ENCODE results near the gene SLC30A3.
"Not testable (repeated sequence)": the region's sequence is repeated elsewhere in the genome, so short reads cannot be mapped to it uniquely, and the experiment has no call there.

Gene SLC30A3

GRCh38 chr2:27262379-27263286, at the start of gene SLC30A3:
Gene SLC30A3 (minus strand): TSS chr2:27263047. CDS start chr2:27262906, 141 bp downstream.
- peak; percentile 47 for DNase-seq (ENCODE audit: low read depth)

DNA sequence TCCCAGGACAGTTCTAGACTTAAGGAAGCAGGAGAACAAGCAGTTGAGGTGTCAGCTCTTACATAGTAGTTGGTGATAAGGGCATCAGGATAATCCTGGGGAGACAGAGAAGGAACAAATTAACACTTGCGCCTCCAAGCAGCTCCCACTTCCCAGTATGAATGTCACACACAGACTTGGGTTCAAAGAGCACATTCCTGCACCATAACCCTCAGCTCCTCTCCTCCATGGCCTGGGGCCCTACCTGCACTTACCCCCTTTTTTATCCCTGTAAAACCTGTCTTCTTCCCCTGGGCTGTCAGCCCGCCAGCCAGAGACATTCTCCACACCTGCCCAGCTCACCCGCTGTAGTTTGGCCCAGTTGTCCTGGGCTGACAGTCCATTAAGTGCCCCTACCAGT, 49.3 kb upstream of the SLC30A3 start:
- DNase-seq (ENCODE audit: low read depth): no peak

DNA sequence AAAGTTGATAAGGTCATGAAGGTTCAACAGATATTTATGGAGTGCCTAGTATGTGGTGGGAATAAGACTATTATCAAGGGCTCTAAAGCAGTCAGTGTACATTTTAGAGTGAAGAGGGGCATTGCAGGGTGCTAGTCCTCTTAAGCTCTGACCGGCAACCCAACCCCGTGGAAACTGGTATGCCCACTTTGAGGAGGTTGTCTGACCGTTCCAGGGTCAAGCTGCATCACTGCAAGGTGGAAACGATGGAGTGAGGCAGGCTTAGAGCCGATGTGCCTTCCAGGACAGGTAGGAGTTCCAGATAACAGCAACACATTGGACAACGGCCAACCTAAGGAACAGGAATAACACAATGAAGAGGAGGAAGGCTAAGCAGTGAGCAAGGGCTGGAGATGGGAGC, 46.8 kb upstream of the SLC30A3 start:
- no peak for DNase-seq (ENCODE audit: low read depth)

GRCh38 chr2:27308359-27308881, 45.6 kb upstream of the SLC30A3 start, which contains the start of gene UCN:
Gene UCN (minus strand): TSS chr2:27308445. CDS start chr2:27307895, 550 bp downstream.
- DNase-seq (ENCODE audit: low read depth): no peak

- no peak for DNase-seq (ENCODE audit: low read depth)
Measured at GRCh38 chr2:27307545-27308358, 44.9 kb upstream of the SLC30A3 start.

DNA sequence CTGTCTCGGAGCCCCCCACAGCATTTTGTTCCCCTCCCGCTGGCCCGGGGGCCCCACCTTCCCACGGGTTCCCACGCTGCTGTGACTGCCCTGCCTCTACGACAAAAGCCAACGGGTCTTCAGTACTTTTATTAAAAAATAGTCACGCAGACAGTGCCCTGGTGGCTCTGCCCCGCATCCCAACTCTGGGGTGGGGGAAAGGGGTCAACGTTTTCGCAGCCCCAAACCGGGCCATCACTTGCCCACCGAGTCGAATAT, 44.4 kb upstream of the SLC30A3 start:
- no peak for DNase-seq (ENCODE audit: low read depth)

GRCh38 chr2:27306573-27307286, 43.9 kb upstream of the SLC30A3 start:
- no peak for DNase-seq (ENCODE audit: low read depth)

DNA sequence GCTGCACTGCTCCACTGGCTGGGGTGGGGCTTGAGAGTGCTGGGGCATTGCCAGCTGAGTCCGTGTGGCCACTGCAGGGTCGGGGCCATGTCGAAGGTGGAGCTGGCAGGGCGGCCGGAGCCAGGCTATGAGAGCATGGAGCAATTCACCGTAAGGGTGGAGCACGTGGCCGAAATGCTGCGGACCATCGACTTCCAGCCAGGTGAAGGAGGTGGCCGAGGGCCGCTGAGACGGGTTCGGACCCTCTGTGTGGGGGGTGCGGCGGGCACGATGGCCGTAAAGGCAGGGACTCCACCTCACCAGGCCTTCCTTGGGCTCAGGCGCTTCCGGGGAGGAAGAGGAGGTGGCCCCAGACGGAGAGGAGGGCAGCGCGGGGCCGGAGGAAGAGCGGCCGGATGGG, 43.3 kb upstream of the SLC30A3 start:
- DNase-seq (ENCODE audit: low read depth): no peak

DNA sequence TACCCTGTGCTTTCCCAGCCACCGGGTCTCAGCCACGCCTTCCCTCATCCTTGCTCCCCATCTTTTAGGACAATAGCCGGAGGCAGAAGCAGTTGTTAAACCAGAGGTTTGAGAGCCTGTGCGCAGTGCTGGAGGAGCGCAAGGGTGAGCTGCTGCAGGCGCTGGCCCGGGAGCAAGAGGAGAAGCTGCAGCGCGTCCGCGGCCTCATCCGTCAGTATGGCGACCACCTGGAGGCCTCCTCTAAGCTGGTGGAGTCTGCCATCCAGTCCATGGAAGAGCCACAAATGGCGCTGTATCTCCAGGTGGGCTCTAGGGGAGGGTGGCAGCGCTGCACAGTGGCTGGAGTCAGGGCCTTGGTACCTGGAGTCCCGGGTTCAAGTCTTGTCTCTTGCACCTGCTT, 42.7 kb upstream of the SLC30A3 start:
- no peak for DNase-seq (ENCODE audit: low read depth)

- DNase-seq (ENCODE audit: low read depth): no peak
Measured at GRCh38 chr2:27304488-27305240, 41.8 kb upstream of the SLC30A3 start.

DNA sequence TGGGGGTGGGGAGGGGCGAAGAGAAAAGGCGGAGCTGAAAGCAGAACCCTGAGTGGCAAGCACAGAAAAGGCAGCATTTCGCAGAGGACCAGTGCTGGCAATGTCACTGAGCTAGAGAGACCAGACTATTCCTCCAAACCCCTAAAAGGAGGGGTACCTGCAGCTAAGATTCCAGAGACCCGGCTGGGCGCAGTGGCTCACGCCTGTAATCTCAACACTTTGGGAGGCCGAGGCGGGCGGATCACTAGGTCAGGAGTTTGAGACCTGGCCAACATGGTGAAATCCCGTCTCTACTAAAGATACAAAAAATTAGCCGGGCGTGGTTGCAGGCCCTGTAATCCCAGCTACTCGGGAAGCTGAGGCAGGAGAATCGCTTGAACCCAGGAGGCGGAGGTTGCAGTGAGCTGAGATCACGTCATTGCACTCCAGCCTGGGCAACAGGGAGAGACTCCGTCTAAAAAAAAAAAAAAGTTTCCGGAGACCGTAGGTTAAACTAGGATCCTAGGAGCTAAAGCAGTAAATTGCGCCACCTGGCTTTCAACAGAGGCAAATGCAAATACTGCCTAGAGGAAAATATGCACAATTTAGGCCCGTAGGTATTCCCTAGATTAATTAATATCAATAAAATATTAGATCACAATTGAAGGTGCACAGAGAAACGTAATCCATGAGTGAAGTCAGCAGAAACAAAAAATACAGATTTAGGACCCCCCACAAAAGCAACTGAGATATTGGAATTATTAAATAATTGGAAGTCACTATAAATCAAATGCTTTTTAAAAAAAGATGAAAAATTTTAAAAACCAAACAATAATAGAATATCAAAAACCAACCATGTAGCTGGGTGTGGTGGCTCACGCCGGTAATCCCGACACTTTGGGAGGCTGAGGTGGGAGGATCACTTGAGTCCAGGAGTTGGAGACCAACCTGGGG, 40.5 kb upstream of the SLC30A3 start:
- no peak for DNase-seq (ENCODE audit: low read depth)

DNA sequence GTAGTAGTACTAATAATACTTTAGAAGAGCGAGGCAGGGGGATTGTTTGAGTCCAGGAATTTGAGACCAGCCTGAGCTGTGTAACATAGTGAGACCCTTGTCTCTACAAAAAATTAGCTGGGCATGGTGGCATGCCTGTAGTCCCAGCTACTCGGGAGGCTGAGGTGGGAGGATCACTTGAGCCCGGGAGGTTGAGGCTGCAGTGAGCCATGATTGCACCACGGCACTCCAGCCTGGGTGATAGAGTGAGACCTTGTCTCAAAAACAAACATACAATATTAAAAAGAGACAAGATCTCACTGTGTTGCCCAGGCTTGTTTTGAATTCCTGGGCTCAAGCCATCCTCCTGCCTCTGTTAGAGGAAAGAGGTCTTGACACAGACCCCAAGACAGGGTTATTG, 37.8 kb upstream of the SLC30A3 start:
- not testable (repeated sequence) for DNase-seq (ENCODE audit: low read depth)

DNA sequence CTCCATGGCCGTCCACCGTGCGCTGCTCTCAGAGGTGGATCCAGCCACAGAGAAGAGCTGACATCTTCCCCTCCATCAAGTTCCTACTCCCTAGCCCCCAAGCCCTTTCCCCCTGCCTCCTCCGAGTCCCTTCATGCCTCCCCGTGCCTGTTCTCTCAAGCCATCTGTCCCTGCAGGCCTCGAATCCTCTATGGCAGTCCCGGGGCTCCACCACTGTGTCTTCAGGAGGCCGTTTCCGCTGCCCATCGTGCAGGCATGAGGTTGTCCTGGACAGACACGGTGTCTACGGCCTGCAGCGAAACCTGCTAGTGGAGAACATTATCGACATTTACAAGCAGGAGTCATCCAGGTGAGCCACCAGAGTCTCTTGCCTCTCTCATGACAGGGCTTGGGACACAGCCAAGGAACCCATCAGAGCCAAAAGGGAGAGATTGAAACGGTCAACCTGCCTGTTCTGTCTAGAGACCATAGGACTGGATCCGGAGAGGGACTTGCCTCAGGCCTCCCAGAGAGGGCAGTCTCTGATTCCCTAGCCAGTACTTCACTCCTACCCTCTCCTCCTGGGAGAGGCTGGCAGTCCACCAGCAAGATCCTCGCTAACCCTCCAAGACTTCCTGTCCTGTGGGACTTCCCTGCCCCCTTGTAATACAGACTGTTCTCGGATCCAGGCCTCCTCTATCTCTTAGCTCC, 35.7 kb upstream of the SLC30A3 start:
- no peak for DNase-seq (ENCODE audit: low read depth)

DNA sequence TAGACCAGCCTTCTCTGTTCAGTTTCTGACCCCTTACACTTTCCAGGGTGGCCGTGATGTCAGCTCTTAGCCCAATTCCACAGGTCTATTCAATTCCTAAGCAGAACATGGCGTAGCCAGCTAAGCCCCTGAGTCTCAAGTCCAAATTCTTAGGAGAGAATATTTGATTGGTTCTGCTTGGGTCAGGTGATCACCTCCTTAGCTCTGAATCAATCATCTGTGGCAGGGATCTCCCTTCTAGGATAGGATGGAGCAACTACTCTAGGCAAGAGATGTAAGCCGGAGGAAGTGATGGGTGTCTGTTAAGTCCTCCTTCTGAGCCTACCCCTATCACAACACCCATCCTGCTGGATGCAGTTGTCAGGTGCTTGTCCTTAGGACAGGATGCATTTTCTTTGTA, 34.3 kb upstream of the SLC30A3 start:
- DNase-seq (ENCODE audit: low read depth): no peak

DNA sequence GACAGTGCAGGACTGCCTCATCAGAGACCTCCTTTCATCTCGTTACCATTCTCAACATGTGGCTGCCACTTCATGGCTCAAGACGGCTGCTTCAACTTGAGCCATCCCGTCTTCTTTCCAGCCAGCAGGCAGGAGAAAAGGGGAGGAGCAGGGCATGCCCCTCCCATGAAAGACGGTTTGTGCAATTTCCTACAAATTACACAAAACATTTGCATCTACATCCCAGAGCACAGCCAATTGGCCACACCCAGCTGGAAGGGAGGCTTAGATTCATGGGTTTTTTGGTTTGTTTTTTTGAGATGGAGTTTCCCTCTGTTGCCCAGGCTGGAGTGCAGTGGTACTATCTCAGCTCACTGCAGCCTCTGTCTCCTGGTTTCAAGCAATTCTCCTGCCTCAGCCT, 33.6 kb upstream of the SLC30A3 start:
- no peak for DNase-seq (ENCODE audit: low read depth)

DNA sequence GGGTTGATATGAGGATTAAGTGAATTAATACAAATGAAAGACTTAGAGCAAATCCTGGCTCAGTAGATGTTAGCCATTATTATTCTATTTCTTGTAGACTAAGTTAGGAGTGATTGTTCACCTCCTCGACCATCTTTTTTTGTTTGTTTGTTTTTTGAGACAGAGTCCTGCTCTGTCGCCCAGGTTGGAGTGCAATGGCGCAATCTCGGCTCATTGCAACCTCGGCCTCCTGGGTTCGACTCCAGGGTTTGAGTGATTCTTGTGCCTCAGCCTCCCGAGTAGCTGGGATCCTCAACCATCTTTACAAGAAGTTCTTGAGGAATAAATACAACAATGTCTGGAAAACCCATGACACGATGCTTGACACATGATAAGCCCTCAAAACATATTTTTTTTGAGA, 32.1 kb upstream of the SLC30A3 start:
- no peak for DNase-seq (ENCODE audit: low read depth)

GRCh38 chr2:27291865-27292264, 29.0 kb upstream of the SLC30A3 start:
- no peak for DNase-seq (ENCODE audit: low read depth)

- no peak for DNase-seq (ENCODE audit: low read depth)
Measured at GRCh38 chr2:27290549-27290948, 27.7 kb upstream of the SLC30A3 start.

DNA sequence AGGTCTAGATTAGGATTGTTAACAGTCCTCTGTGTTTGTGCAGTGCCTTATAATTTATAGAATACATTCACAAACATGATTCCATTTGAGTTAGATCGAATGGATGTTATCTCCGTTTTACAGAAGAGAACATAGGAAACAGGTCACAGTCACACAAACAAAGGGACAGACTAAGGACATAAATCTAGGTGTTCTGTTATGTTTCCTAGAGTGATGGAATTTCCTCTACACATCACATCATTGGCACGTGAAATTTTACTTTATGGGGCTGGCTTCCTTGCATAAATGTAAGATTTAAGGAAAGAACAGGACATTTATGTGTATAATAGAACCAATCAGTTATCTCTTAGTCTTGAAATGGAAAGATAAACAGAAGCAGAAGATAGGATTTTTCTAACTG, 25.8 kb upstream of the SLC30A3 start:
- no peak for DNase-seq (ENCODE audit: low read depth)

DNA sequence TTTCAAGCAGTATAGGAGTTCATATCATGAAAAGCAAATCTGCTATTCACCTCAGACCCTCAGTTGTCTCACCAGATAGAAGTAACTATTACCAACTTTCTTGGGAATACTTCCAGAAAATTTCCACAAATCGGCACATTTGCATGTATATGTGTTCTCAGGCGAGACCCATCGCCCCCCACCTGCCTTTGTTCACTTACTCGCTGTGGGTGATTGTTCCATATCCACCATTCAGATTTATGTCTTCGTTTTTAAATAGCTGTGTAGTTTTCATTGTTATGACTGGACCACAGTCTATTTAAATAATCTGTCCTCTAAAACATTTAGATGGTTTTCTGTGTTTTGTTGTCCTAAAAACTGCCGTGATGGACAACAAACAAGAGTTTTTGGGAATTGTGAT, 22.6 kb upstream of the SLC30A3 start:
- no peak for DNase-seq (ENCODE audit: low read depth)

Measured in activated T-helper 1 cell treated with Interleukin-2 at 50 U/mL for 16 hours (primary cell).